Central memory CD8-positive, alpha-beta T cell (primary cell): ENCODE measurements around the gene PLCE1.
"Not testable (repeated sequence)": the region's sequence is repeated elsewhere in the genome, so short reads cannot be mapped to it uniquely, and the experiment has no call there.

Experiments used
- ATAC-seq: fragments of 150-1000 bp; cut with Tn5 transposase; replicated peaks from 2 replicates; pipeline ENCODE4 v1.10.0; 2022; ENCODE audit warnings: mild to moderate bottlenecking, moderate FRiP score, moderate number of reproducible peaks; ENCODE audit not compliant: poor library complexity, severe bottlenecking; ENCODE audit errors: extremely low read depth
- DNase-seq, 2 donors: peaks; one replicate each; pipeline ENCODE4 v3.0.0; 2021; ENCODE audit warnings: low spot score in 2 of 2
- H3K27ac Mint-ChIP-seq: one replicate; pipeline ENCODE4 v1.8.0; 2022; ENCODE audit warnings: low read depth, mild to moderate bottlenecking, moderate library complexity, mixed read lengths
- H3K27me3 Mint-ChIP-seq: one replicate; pipeline ENCODE4 v1.8.0; 2022; ENCODE audit warnings: mixed read lengths
- H3K36me3 Mint-ChIP-seq: one replicate; pipeline ENCODE4 v1.8.0; 2022; ENCODE audit warnings: mild to moderate bottlenecking, moderate library complexity, mixed read lengths; ENCODE audit not compliant: insufficient read depth
- H3K4me1 Mint-ChIP-seq: one replicate; pipeline ENCODE4 v1.8.0; 2022; ENCODE audit warnings: mixed read lengths
- H3K4me3 Mint-ChIP-seq: one replicate; pipeline ENCODE4 v1.8.0; 2022; ENCODE audit warnings: mild to moderate bottlenecking, moderate library complexity, mixed read lengths
- H3K9me3 Mint-ChIP-seq: one replicate; pipeline ENCODE4 v1.8.0; 2022; ENCODE audit warnings: mixed read lengths

The PLCE1 gene

DNA sequence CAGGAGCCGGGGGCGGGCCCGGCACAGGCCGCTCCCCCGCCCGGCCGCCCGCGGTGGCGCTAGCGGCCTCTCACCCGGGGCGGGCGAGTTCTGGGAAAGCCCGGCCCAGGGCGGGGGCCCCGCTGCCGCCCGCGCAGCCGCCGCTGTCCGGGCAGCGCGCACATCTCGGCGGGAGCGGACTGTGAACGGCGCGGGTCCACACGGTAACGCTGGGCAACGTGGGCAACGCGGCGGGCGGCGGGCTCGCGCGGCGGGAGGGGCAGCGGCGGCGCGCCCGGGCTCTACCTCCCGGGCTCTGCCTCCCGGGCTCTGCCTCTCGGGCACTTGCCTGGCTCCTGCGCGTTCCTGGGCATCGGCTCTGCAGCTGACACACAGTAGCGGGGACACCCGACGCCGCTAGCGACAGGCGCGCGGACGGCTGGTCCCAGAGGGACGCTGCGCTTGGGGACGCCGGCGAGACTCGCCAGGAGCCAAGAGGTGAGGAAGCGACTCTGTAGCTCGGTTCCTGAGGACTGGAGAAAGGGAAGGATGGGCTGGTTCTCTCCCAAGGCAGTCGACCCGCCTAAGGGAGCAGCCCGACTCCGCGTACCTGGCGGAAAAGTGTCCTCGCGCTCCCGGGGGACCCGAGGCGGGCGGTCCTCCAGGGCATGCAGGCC is at the start of gene PLCE1:
Gene PLCE1 (plus strand): TSS at position 150 of the 656 bp plus-strand sequence. CDS start 37,116 bp downstream, outside the sequence.
- DNase-seq = no peak
- no peaks in the 10 kb centered on the region for H3K36me3 Mint-ChIP-seq
- H3K4me1 Mint-ChIP-seq = no peaks in the 10 kb centered on the region
- H3K27ac Mint-ChIP-seq = no peak within 1 kb of the TSS
- peaks cover 52% of the 10 kb centered on the region for H3K27me3 Mint-ChIP-seq
- no peaks in the 10 kb centered on the region for H3K9me3 Mint-ChIP-seq
- no peak for ATAC-seq
- no peak within 1 kb of the TSS for H3K4me3 Mint-ChIP-seq

- Mint-ChIP-seq H3K4me3 (no peak overlapping the region), H3K27ac (no peak overlapping the region), H3K9me3 (peaks cover 6% of the 10 kb centered on the region), H3K27me3 (peaks cover 11% of the 10 kb centered on the region), H3K36me3 (no peaks in the 10 kb centered on the region), H3K4me1 (no peaks in the 10 kb centered on the region)
- no peak for ATAC-seq
- DNase-seq = no peak
Measured at GRCh38 chr10:93945819-93946218, 47.9 kb upstream of the PLCE1 start.

DNA sequence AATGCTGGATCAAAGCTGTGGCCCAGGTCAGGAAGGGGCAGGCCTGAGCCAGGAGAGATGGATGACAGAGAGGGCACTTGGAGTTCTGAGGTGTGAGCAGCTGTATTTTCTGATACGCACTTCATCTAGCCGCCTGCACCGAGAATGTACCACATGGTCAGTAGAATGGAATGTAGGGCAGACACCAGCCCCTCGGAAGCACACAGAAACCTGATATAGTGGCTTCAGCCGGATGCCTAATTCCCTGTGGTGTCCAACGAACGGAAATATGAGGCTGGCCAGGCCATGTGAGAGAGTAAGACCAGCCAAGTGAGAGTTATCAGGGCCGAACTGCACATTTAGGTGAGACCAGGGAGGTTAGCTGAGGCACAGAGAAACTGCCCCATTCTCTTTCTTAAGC is 46.7 kb upstream of the PLCE1 start:
- H3K4me1 Mint-ChIP-seq = no peaks in the 10 kb centered on the region
- no peak overlapping the region for H3K4me3 Mint-ChIP-seq
- H3K9me3 Mint-ChIP-seq = peaks cover 6% of the 10 kb centered on the region
- no peak overlapping the region for H3K27ac Mint-ChIP-seq
- peaks cover 11% of the 10 kb centered on the region for H3K27me3 Mint-ChIP-seq
- no peak for ATAC-seq
- no peak for DNase-seq
- H3K36me3 Mint-ChIP-seq = no peaks in the 10 kb centered on the region

- H3K4me1 Mint-ChIP-seq = no peaks in the 10 kb centered on the region
- H3K27ac Mint-ChIP-seq = no peak overlapping the region
- peaks cover 11% of the 10 kb centered on the region for H3K27me3 Mint-ChIP-seq
- H3K4me3 Mint-ChIP-seq = no peak overlapping the region
- no peaks in the 10 kb centered on the region for H3K36me3 Mint-ChIP-seq
- ATAC-seq (no peak), DNase-seq (no peak)
- H3K9me3 Mint-ChIP-seq = peaks cover 6% of the 10 kb centered on the region
Measured at GRCh38 chr10:93947524-93947923, 46.2 kb upstream of the PLCE1 start.

DNA sequence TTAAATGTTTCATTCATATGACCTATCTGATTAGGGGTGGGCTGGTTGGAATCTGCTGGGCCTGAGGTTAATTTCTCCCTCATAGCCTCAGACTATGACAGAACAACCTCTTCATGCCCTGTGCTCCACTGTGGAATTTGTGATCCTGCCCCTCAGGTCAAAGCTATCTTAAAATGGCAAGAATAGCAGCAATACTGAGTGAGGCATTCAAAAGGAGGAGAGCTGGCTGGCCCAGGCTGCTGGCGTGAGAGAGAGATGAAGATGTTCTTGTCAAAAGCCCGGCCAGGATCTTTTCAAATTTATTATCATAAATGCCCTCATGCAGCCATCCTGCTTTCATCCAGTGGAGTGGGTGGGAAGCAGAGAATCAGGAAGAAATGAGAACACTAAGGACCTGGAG is 41.8 kb upstream of the PLCE1 start:
- Mint-ChIP-seq H3K27ac (no peak overlapping the region), H3K4me3 (no peak overlapping the region), H3K9me3 (peaks cover 5% of the 10 kb centered on the region), H3K36me3 (no peaks in the 10 kb centered on the region), H3K27me3 (peaks cover 5% of the 10 kb centered on the region), H3K4me1 (no peaks in the 10 kb centered on the region)
- no peak for DNase-seq
- ATAC-seq = no peak

DNA sequence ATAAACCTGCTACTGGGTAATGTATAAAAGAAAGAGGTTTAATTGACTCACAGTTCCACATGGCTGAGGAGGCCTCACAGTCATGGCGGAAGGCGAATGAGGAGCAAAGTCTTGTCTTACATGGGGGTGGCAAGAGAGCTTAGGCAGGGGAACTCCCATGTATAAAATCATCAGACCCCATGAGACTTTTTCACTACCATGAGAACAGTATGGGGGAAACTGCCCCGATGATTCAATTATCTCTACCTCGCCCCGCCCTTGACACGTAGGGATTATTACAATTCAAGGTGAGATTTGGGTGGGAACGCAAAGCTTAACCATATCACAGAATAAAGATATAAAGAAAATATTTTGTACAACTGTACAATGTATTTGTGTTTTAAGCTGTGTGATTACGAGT is 39.4 kb upstream of the PLCE1 start:
- H3K4me1 Mint-ChIP-seq = no peaks in the 10 kb centered on the region
- DNase-seq = no peak
- no peaks in the 10 kb centered on the region for H3K36me3 Mint-ChIP-seq
- no peak overlapping the region for H3K27ac Mint-ChIP-seq
- peaks cover 11% of the 10 kb centered on the region for H3K27me3 Mint-ChIP-seq
- H3K9me3 Mint-ChIP-seq = no peaks in the 10 kb centered on the region
- no peak for ATAC-seq
- no peak overlapping the region for H3K4me3 Mint-ChIP-seq

DNA sequence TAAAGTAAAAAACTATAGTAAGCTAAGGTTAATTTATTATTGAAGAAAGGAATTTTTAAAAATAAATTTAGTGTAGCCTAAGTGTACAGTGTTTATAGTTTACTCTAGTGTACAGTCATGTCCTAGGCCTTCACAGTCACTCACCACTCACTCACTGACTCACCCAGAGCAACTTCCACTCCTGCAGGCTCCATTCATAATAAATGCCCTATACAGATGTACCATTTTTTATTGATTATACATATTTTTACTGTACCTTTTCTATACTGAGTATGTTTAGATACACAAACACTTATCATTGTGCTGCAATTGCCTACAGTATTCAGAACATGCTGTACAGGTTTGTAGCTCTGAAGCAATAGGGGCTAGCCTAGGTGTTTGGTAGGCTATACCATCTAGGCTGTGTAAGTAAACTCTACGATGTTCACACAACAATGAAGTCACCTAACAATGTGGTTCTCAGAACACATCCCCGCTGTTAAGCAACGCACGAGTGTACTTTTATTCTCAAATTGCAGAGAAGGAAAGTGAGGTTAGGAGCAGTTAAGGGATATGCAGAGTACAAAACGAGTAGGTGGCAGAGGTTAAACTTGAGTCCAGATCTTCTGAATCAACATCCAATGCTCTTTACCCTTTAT is 38.9 kb upstream of the PLCE1 start:
- ATAC-seq (no peak), DNase-seq (no peak)
- no peak overlapping the region for H3K4me3 Mint-ChIP-seq
- no peaks in the 10 kb centered on the region for H3K4me1 Mint-ChIP-seq
- no peaks in the 10 kb centered on the region for H3K36me3 Mint-ChIP-seq
- no peak overlapping the region for H3K27ac Mint-ChIP-seq
- H3K9me3 Mint-ChIP-seq = no peaks in the 10 kb centered on the region
- peaks cover 11% of the 10 kb centered on the region for H3K27me3 Mint-ChIP-seq

- Mint-ChIP-seq H3K27ac (no peak overlapping the region), H3K9me3 (no peaks in the 10 kb centered on the region), H3K4me3 (no peak overlapping the region), H3K4me1 (no peaks in the 10 kb centered on the region), H3K27me3 (peaks cover 11% of the 10 kb centered on the region), H3K36me3 (no peaks in the 10 kb centered on the region)
- no peak for ATAC-seq
- DNase-seq = no peak
Measured at GRCh38 chr10:93958834-93959233, 34.9 kb upstream of the PLCE1 start.

DNA sequence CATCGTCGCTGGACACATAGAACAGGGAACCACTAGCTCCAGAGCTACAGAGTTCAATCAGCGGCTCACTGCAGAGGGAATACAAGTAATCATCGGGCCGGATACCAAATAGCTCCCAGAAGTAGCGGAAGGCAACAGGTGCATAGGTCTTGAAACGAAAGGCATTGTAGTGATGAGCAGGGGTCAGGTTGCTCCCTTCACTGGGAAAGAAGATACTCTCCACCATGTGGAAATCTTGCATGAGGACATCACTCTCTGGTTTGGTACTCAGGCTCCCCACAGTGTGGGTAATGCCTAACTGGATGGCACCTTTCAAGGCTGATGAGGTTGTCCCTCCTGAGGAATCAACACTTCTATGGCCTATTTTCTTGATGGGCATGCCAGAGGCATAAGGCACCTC is 32.7 kb upstream of the PLCE1 start:
- not testable (repeated sequence) for H3K4me3 Mint-ChIP-seq, H3K4me1 Mint-ChIP-seq, ATAC-seq

GRCh38 chr10:93962973-93963372 is 30.8 kb upstream of the PLCE1 start:
- ATAC-seq (no peak), DNase-seq (no peak)
- Mint-ChIP-seq H3K27me3 (peaks cover 11% of the 10 kb centered on the region), H3K36me3 (no peaks in the 10 kb centered on the region), H3K9me3 (no peaks in the 10 kb centered on the region), H3K4me3 (no peak overlapping the region), H3K27ac (no peak overlapping the region), H3K4me1 (no peaks in the 10 kb centered on the region)

More for the DNA sequence above, 32.7 kb upstream of the PLCE1 start:
- not testable (repeated sequence) for H3K9me3 Mint-ChIP-seq, H3K27ac Mint-ChIP-seq, H3K36me3 Mint-ChIP-seq, DNase-seq
- H3K27me3 Mint-ChIP-seq = peaks cover 11% of the 10 kb centered on the region

DNA sequence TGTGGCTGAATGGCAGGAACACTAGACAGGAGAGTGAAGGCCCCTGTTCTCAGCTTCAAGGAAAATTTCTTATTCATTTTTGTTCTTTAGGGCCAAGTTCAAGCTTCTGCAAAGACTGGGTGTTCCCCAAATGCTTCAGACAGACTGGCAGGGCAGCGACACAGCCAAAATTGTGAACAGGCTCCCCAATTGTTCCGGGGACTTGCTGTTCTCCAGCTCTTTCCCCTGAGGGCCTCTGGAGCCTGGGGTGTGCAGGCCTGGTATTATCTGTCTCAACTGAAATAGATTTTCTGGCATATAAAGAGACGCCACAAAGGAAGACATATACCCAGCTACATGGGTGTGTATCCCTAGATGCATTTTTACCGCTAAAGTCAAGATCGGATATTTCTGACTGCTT is 30.3 kb upstream of the PLCE1 start:
- Mint-ChIP-seq H3K27me3 (peaks cover 9% of the 10 kb centered on the region), H3K4me3 (no peak overlapping the region), H3K9me3 (no peaks in the 10 kb centered on the region), H3K36me3 (no peaks in the 10 kb centered on the region), H3K4me1 (no peaks in the 10 kb centered on the region), H3K27ac (no peak overlapping the region)
- ATAC-seq (no peak), DNase-seq (no peak)

- H3K4me1 Mint-ChIP-seq = no peaks in the 10 kb centered on the region
- no peak for DNase-seq
- H3K36me3 Mint-ChIP-seq = no peaks in the 10 kb centered on the region
- ATAC-seq = no peak
- no peak overlapping the region for H3K4me3 Mint-ChIP-seq
- no peak overlapping the region for H3K27ac Mint-ChIP-seq
- H3K9me3 Mint-ChIP-seq = no peaks in the 10 kb centered on the region
- H3K27me3 Mint-ChIP-seq = no peaks in the 10 kb centered on the region
Measured at GRCh38 chr10:93965911-93966310, 27.8 kb upstream of the PLCE1 start.

DNA sequence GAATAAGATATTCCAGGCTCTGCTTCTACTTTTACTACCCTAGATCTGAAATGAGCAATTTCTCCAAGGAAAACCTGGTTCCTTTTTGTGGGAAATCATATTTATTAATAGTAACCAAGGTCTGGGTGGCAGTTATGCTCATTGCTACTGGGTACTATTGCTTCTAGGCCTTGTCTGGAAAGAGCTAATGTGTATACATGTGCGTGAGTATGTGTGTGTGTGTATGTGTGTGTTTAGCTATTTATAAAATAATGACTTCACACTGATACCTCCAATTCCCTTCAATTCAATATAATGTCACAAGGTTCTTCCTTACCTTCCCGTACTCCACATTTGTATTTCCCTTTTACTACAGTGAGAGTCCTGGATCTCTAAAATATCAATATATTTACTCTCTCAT is 26.0 kb upstream of the PLCE1 start:
- no peaks in the 10 kb centered on the region for H3K9me3 Mint-ChIP-seq
- H3K36me3 Mint-ChIP-seq = no peaks in the 10 kb centered on the region

More for the DNA sequence above, 26.0 kb upstream of the PLCE1 start:
- H3K27ac Mint-ChIP-seq = no peak overlapping the region
- ATAC-seq = no peak
- no peaks in the 10 kb centered on the region for H3K27me3 Mint-ChIP-seq
- no peak overlapping the region for H3K4me3 Mint-ChIP-seq
- DNase-seq = no peak
- H3K4me1 Mint-ChIP-seq = no peaks in the 10 kb centered on the region
